ENCODE data around the gene STAT1.
"Not testable (repeated sequence)": the region's sequence is repeated elsewhere in the genome, so short reads cannot be mapped to it uniquely, and the experiment has no call there.

Gene STAT1

GRCh38 chr2:191006297-191006696 is 7.7 kb downstream of the STAT1 start:
- no peak for DNase-seq

- no peak for DNase-seq
Observed at GRCh38 chr2:191003405-191004309, 10.3 kb downstream of the STAT1 start.

GRCh38 chr2:191001624-191002023 is 12.3 kb downstream of the STAT1 start:
- no peak for DNase-seq

DNA sequence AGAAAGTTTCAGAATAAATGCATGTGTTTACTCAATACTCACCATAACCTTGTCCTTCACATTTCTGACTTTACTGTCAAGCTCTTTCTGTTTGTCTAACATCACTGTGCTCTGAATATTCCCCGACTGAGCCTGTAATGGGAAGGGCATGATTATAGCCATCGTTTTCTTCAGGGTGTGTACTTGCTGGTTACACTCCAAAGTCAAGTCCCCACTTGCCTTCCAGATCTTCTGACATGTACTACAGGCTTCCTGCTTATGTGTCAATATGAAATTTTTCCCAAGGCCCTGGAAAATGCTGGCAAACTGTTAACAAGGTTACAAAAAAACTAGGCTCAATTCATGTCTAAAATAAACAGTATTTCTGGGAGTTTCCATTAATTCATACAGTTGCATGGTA is 12.9 kb downstream of the STAT1 start:
- no peak for DNase-seq

DNA sequence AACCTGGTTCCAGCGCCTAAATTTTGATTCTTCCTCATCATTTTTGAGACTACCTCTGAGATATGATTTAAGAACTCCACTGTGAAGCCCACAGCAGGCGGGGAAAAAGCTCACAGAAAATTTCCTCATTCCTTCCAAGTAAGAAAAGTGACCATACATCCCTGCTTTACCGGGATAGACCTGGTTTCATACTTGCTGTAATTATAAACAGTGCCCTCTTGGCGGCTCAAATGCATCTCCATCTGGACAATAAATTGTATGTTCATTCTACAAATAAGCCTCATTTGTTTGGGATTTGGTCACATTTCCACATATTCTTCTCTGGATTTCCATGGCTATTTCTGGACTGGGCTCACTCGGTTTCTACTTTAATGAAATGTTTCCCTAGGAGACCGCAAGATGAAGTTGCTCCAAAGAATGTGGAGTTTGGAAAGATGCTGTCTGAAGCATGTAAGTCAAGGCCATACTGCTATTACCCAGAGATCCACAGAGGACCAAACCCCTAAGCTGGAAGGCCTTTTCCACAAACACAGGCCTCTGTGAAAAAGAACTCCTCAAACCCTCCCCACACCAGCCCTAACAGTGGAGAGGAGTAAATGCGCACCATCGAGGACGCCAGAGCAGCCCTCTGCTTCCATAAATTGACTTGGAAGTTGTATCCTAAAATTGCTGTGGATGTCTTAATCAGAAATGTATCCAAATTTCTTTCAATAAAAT is 13.9 kb downstream of the STAT1 start:
- no peak for DNase-seq

DNA sequence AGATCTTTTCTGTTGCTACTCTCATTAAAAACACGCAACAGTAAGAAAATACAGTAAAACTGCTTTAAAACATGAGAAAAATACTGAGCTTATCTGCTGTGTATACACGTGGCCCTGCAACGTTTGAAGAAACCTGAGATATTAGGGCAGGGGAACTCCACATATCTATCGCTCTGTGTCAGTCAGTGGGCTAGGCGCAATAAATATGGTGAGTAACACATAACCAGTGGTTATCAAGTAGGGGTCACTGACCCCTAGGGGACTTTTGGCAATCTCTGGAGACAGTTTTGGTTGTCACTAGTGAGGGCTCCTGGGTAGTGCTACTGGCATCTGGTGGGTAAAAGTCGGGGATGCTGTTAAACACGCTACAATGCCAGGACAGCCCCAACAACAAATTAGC is 14.9 kb downstream of the STAT1 start:
- no peak for DNase-seq

- no peak for DNase-seq
Observed at GRCh38 chr2:190997526-190998113, 16.4 kb downstream of the STAT1 start.

DNA sequence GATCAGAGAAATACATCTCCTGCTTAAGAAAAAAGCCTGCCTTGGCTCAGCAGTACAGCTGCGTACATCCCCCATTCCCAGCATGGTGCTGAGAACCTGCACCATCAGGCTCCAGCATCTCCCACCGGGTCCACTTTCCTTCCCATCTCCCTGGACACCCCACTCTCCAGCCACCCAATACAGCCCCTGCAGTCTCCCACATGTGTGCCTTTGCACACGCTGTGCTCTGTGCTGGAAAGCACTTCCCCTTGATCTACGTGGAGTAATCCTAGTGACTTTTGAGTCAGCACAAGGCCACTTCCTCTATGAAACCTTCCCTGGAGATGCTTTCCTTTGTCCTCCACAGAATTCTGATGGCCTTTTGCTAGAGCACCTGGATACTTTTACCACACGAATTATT is 17.0 kb downstream of the STAT1 start:
- DNase-seq: no peak

DNA sequence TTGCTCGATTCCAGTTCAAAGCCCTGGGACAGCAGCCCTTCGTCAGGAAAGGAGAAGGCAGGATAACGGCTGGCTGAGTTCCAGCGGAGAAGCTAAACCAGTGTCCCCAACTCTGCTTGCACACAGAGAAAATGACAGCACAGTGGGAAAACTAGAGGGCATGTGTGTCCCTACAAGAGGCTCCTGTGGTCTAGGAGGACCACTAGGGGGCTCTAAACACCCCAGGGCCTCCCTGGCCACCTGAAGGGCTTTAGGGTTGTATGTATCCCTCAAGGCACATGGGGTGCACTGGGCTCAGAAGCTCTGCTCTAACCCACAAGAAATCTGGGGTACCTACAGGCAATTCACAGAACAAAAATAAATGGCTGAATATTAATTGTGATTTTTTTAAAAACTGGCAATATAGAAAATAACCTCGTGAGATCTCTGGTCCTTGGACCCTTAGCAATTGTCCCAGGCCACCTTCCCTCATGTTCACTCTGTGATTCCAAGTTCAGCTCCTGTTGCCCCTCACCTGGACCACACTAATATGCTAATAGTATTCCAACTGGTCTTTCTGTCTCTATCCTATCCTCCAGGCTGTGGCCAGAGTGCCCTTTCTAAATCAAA is 17.5 kb downstream of the STAT1 start:
- DNase-seq: no peak

DNA sequence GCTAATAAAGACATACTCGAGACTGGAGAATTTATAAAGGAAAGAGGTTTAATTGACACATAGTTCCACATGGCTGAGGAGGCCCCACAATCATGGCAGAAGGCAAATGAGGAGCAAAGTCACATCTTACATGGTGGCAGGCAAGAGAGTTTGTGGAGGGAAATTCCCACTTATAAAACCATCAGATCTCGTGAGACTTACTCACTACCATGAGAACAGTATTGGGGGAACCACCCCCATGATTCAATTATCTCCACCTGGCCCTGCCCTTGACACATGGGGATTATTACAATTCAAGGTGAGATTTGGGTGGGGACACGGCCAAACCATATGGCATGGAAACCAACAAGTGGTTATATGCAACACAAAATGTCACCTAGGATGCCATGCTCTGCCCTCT is 18.7 kb downstream of the STAT1 start:
- not testable (repeated sequence) for DNase-seq

- no peak for DNase-seq
Observed at GRCh38 chr2:190994148-190994547, 19.8 kb downstream of the STAT1 start.

- DNase-seq: no peak
Observed at GRCh38 chr2:190993292-190993643, 20.7 kb downstream of the STAT1 start.

DNA sequence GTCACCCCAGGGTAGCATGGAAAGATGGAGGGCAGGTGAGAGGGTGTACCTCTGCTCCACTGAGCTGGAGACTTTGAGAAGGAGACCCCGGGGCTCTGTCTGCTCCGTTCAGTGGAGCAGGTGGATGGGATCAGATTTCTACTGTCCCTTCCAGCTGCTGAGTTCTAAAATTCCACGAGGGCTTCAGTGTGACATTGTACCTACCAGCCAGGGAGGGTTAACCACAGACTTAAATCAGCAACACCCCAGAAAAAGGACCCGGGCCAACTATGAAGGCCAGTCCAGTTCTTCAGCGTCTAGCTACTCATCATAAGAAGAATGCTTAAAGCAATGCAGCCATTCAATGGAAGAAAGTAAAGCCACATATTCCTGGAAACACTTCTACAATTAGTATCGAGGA is 23.8 kb downstream of the STAT1 start:
- DNase-seq: no peak

GRCh38 chr2:190988910-190989309 is 25.1 kb downstream of the STAT1 start:
- DNase-seq: no peak

DNA sequence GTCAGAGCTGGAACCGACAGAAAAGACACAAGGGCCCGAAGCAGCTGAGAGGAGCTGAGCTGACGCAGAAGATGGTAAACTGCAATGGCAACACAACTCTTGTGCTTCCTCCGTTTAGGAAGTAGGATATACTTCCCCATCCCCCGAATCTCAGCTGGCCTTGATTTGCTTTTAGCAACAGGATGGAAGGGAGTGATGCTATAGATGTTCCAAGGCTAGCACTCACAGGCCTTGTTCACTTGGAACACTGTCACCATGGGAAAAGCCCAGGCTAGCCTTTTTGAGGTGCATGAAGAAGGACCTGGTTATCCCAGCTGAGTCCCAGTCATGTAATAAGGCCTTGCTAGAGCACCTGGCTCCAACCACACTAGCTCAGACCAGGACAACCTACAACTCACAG is 26.0 kb downstream of the STAT1 start:
- DNase-seq: no peak

- no peak for DNase-seq
Observed at GRCh38 chr2:190987116-190987515, 26.9 kb downstream of the STAT1 start.

- DNase-seq: no peak
Observed at GRCh38 chr2:190986221-190986953, 27.6 kb downstream of the STAT1 start.

- no peak for DNase-seq
Observed at GRCh38 chr2:190984595-190984994, 29.4 kb downstream of the STAT1 start.

GRCh38 chr2:190982262-190983034 is 31.5 kb downstream of the STAT1 start:
- no peak for DNase-seq

DNA sequence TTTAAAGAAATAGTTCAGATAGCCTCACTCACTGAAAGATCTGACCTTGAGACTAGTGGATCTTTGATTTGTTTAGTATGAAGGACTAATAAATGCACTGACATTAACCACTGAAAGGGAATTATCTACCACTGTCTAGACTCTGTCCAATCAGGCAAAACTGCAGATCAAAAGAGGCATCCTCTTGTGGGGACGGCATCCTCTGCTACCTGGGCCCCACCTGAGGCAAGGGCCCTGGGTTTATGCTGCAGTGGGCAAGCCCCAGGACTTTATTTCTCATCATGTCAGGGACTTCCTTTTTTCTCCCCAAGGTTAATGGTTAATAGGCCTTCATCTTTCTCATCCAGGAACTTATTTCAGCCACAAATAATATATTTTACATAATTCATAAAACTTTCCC is 32.2 kb downstream of the STAT1 start:
- no peak for DNase-seq

GRCh38 chr2:190981333-190981732 is 32.6 kb downstream of the STAT1 start:
- DNase-seq: no peak

DNA sequence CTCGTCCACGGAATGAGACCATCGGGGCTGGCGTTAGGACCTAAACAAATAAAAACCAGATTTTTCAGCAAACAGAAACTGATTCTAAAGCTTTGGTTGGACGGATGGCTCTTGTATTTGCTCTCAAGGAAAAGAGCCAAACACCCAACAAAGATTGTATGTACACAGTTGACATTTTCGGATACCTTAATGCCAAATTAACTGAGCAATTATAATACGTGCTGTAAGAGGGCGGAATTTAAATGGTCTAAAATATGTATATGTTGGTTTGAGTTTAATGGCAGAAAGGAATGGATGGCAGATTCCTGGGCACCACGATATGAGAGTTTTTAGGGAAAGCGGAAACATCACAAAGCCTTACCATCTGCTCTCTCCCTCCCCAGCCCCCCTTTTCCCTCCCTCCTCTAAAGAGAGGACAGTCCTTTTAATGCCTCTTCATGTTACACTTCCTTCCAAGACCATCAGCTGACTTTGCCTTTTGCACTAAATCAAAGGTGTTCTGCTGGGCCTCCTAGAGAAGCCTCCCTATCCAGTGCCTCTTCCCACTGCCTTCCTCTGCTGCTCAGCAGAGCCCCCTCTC is 33.3 kb downstream of the STAT1 start:
- no peak for DNase-seq

Data from hippocampal formation (tissue), 2 donors.